T-helper 9 cell (primary cell): ENCODE results near the gene RNF187.
"Not testable (repeated sequence)": the region's sequence is repeated elsewhere in the genome, so short reads cannot be mapped to it uniquely, and the experiment has no call there.

Source experiments
- DNase-seq: peaks from one replicate; pipeline ENCODE4 v3.0.0-alpha.2; 2020

Gene RNF187

GRCh38 chr1:228488818-228489674 lies 1.9 kb downstream of the RNF187 start:
- DNase-seq = no peak

GRCh38 chr1:228490120-228491078 lies 3.2 kb downstream of the RNF187 start:
- DNase-seq = no peak

GRCh38 chr1:228493141-228494043 lies 6.2 kb downstream of the RNF187 start:
- DNase-seq = no peak

- DNase-seq = no peak
Observed at GRCh38 chr1:228494044-228494353, 6.8 kb downstream of the RNF187 start.

- no peak for DNase-seq
Observed at GRCh38 chr1:228494391-228494790, 7.2 kb downstream of the RNF187 start.

- no peak for DNase-seq
Observed at GRCh38 chr1:228494970-228495853, 8.0 kb downstream of the RNF187 start.

GRCh38 chr1:228496084-228496483 lies 8.9 kb downstream of the RNF187 start:
- no peak for DNase-seq

GRCh38 chr1:228496494-228496893 lies 9.3 kb downstream of the RNF187 start:
- DNase-seq = no peak

GRCh38 chr1:228497206-228497605 lies 10.0 kb downstream of the RNF187 start:
- DNase-seq = no peak

GRCh38 chr1:228497817-228498216 lies 10.6 kb downstream of the RNF187 start:
- DNase-seq = no peak

GRCh38 chr1:228500143-228500734 lies 13.1 kb downstream of the RNF187 start:
- no peak for DNase-seq

- peak; percentile 80 for DNase-seq
Observed at GRCh38 chr1:228500901-228501871, 14.0 kb downstream of the RNF187 start.

GRCh38 chr1:228502522-228502921 lies 15.3 kb downstream of the RNF187 start:
- no peak for DNase-seq

- DNase-seq = not testable (repeated sequence)
Observed at GRCh38 chr1:228505944-228506343, 18.8 kb downstream of the RNF187 start.

- DNase-seq = no peak
Observed at GRCh38 chr1:228507961-228508652, 20.9 kb downstream of the RNF187 start.

GRCh38 chr1:228508840-228509415 lies 21.7 kb downstream of the RNF187 start:
- no peak for DNase-seq

- no peak for DNase-seq
Observed at GRCh38 chr1:228510101-228510802, 23.1 kb downstream of the RNF187 start.

GRCh38 chr1:228510803-228511413 lies 23.7 kb downstream of the RNF187 start:
- no peak for DNase-seq
